GM12878 (cell line): ENCODE results near the gene PUSL1. TPM values are rescaled to one million over a fixed set of nuclear protein-coding genes. Genes with fewer than 3 reads are reported as not detected.

ENCODE experiments used
- ATAC-seq: fragments of 200-7000 bp; cut with Tn5 transposase; 3 replicates; pipeline ENCODE4 v1.9.1; 2020; ENCODE audit warnings: mild to moderate bottlenecking, moderate library complexity
- BruUV-seq: library from RNA; stranded (reverse); fragments of 400-500 nt; replicated peaks from 2 replicates; lab custom pipeline; 2021; lab: Mats Ljungman, UMichigan
- CTCF ChIA-PET: fragments of 300-600 bp; sonication (Branson Sonifier 250); formaldehyde crosslinking; extraction: SDS; loops from one replicate; lab custom pipeline; 2021; ENCODE audit warnings: inconsistent platforms; lab: Yijun Ruan, JAX
- POLR2A ChIA-PET: fragments of 350-600 bp; formaldehyde crosslinking; extraction: SDS; loops from one replicate; lab custom pipeline; 2021; ENCODE audit warnings: inconsistent platforms; lab: Charles Lee
- RAD21 ChIA-PET: fragments of 300-600 bp; sonication (Branson Sonifier 250); formaldehyde crosslinking; loops from one replicate; lab custom pipeline; 2023; ENCODE audit warnings: antibody characterized with exemption; ENCODE audit not compliant: unreplicated experiment; lab: Charles Lee
- SMC1A ChIA-PET: fragments of 300-600 bp; sonication (Branson Sonifier 250); formaldehyde crosslinking; loops from one replicate; lab custom pipeline; 2023; ENCODE audit not compliant: unreplicated experiment, uncharacterized antibody; lab: Charles Lee
- DNase-seq: peaks from one replicate; pipeline ENCODE4 v3.0.0-alpha.2; 2011; ENCODE audit warnings: low read depth, low spot score
- FAIRE-seq: peaks from 3 replicates; lab custom pipeline; 2011; peaks lifted over from hg19 to GRCh38; lab: Jason Lieb, UNC
- H2AFZ ChIP-seq: 2 replicates; pipeline ENCODE4 v1.6.0; 2011; ENCODE audit warnings: low read depth, low read length, control low read depth; ENCODE audit not compliant: control insufficient read depth
- H3K27ac ChIP-seq: 2 replicates; pipeline ENCODE4 v1.5.1; 2011; ENCODE audit warnings: control low read depth; ENCODE audit not compliant: control insufficient read depth, insufficient read depth
- H3K27me3 ChIP-seq, 2 experiments: replicated peaks in 1 of 2; 2 replicates each; pipeline versions ENCODE4 v1.6.0 to v1.6.1; 2011; ENCODE audit warnings: low read length in 1 of 2; ENCODE audit not compliant: control insufficient read depth in 2 of 2, insufficient read depth in 2 of 2
- H3K36me3 ChIP-seq, 2 experiments: 2 replicates each; pipeline ENCODE4 v1.5.1; 2011; ENCODE audit warnings: low read length in 1 of 2; ENCODE audit not compliant: control insufficient read depth in 2 of 2, insufficient read depth in 2 of 2
- H3K4me1 ChIP-seq: 2 replicates; pipeline ENCODE4 v1.6.1; 2011; ENCODE audit warnings: mild to moderate bottlenecking, low read length, moderate library complexity, mixed read lengths; ENCODE audit not compliant: control insufficient read depth, insufficient read depth
- H3K4me2 ChIP-seq: 2 replicates; pipeline ENCODE4 v1.6.0; 2011; ENCODE audit warnings: control low read depth; ENCODE audit not compliant: control insufficient read depth, insufficient read depth
- H3K4me3 ChIP-seq: fragments of 200-600 bp; sonication (generic); 2 replicates; pipeline ENCODE4 v1.5.1; 2016
- H3K79me2 ChIP-seq: 2 replicates; pipeline ENCODE4 v1.6.0; 2011; ENCODE audit warnings: low read length; ENCODE audit not compliant: control insufficient read depth, insufficient read depth
- H3K9ac ChIP-seq: 2 replicates; pipeline ENCODE4 v1.8.0; 2011; ENCODE audit warnings: low read length, control low read depth, mixed read lengths; ENCODE audit not compliant: control insufficient read depth, insufficient read depth
- H3K9me3 ChIP-seq: replicated peaks from 3 replicates; pipeline ENCODE4 v1.5.1; 2011; ENCODE audit warnings: mild to moderate bottlenecking, low read length; ENCODE audit not compliant: control insufficient read depth, insufficient read depth
- H4K20me1 ChIP-seq: 2 replicates; pipeline ENCODE4 v1.6.0; 2011; ENCODE audit not compliant: control insufficient read depth, insufficient read depth
- BHLHE40 ChIP-seq, 2 experiments: fragments of 450-650 bp in 1 of 2; IDR thresholded peaks; 2 replicates each; pipeline ENCODE4 v1.6.1; 2011 to 2017; ENCODE audit warnings: low read depth in 2 of 2, borderline replicate concordance in 1 of 2, improper control_type of control experiment in 1 of 2, low read length in 1 of 2, mild to moderate bottlenecking in 1 of 2
- CBX5 ChIP-seq: sonication (generic); IDR thresholded peaks from 2 replicates; pipeline ENCODE4 v1.6.1; 2016; ENCODE audit warnings: low read depth, moderate library complexity, mild to moderate bottlenecking, inconsistent platforms
- EGR1 ChIP-seq, 2 experiments: IDR thresholded peaks; 1 replicate in 1 of 2; 2 replicates in 1 of 2; pipeline ENCODE4 v1.6.1; 2011 to 2012; ENCODE audit warnings: low read depth in 2 of 2, low read length in 2 of 2, borderline replicate concordance in 1 of 2, mild to moderate bottlenecking in 1 of 2, moderate library complexity in 1 of 2
- FOXK2 ChIP-seq: fragments of 450-650 bp; IDR thresholded peaks from 2 replicates; pipeline ENCODE4 v1.6.1; 2017; ENCODE audit warnings: mild to moderate bottlenecking, moderate library complexity
- GATAD2B ChIP-seq: fragments of 450-650 bp; conservative IDR thresholded peaks from 2 replicates; pipeline ENCODE4 v1.6.1; 2017; ENCODE audit warnings: low read depth, mild to moderate bottlenecking, moderate library complexity
- JUNB ChIP-seq: IDR thresholded peaks from 2 replicates; pipeline ENCODE4 v1.6.1; 2016; ENCODE audit warnings: antibody characterized with exemption, mild to moderate bottlenecking
- MYB ChIP-seq: fragments of 150-350 bp; IDR thresholded peaks from 2 replicates; pipeline ENCODE4 v1.6.1; 2014; ENCODE audit warnings: mild to moderate bottlenecking, low read depth, low read length, borderline replicate concordance
- NFYB ChIP-seq: IDR thresholded peaks from 2 replicates; pipeline ENCODE4 v1.6.1; 2011; ENCODE audit warnings: low read depth, mild to moderate bottlenecking, low read length, improper control_type of control experiment, moderate library complexity; ENCODE audit not compliant: insufficient read depth
- RAD21 ChIP-seq: IDR thresholded peaks from 2 replicates; pipeline ENCODE4 v1.6.1; 2011; ENCODE audit warnings: mild to moderate bottlenecking, low read depth, low read length, moderate library complexity; ENCODE audit not compliant: insufficient read depth
- RB1 ChIP-seq: fragments of 450-650 bp; formaldehyde crosslinking; IDR thresholded peaks from 2 replicates; pipeline ENCODE4 v1.6.1; 2017; ENCODE audit warnings: mild to moderate bottlenecking, borderline replicate concordance
- WGBS: methylation state at CpG from one replicate; pipeline ENCODE4 v1.1.6; 2016; ENCODE audit warnings: low lambda C conversion rate; ENCODE audit not compliant: insufficient replicate concordance, insufficient coverage; ENCODE audit errors: missing lambda C conversion rate; 5-methylcytosine and 5-hydroxymethylcytosine counted together
- in situ Hi-C: fragments of 300-500 bp; cut with MboI; formaldehyde crosslinking; loops from 9 replicates; pipeline ENCODE4 v1.14.3; 2018; ENCODE audit warnings: mixed read lengths
- intact Hi-C: fragments of 100-400 bp; cut with micrococcal nuclease; formaldehyde crosslinking; loops from one replicate; pipeline ENCODE4 v1.14.2; 2022; ENCODE audit not compliant: unreplicated experiment
- polyA plus RNA-seq, 11 experiments: library from polyadenylated mRNA; depleted of rRNA in 4 of 11; unstranded in 6 of 11; stranded (reverse) in 5 of 11; fragments of >200 nt; fragmentation: Nextera tagmentation in 4 of 11; fragmentation: Illumina TruSeq in 1 of 11; extraction: Ambion mirVana in 4 of 11; extraction: Trizol in 1 of 11; gene quantifications; 1 replicate in 1 of 11; 2 replicates in 10 of 11; pipeline versions ENCODE4 v1.2.1 to v1.2.3, GENCODE V29; 2011 to 2016; ENCODE audit warnings: inconsistent platforms in 2 of 11, missing spikeins in 2 of 11, low read depth in 1 of 11
- total RNA-seq, 4 experiments: library from RNA; depleted of rRNA in 3 of 4; stranded (reverse); fragments of >200 nt in 3 of 4; fragmentation: Illumina TruSeq in 1 of 4; extraction: Trizol in 1 of 4; gene quantifications; 2 replicates each; pipeline versions ENCODE4 v1.2.1 to v1.2.3, GENCODE V29; 2013 to 2021
- TF ChIP-seq, protein P1 (sequence below): IDR thresholded peaks from 2 replicates; pipeline ENCODE4 v1.6.1; 2011; ENCODE audit warnings: low read depth, mild to moderate bottlenecking, low read length, moderate library complexity, borderline replicate concordance; ENCODE audit errors: extremely low read depth
- TF ChIP-seq, protein P2 (sequence below): IDR thresholded peaks from 2 replicates; pipeline ENCODE4 v1.6.1; 2011; ENCODE audit warnings: borderline replicate concordance, low read depth, mild to moderate bottlenecking, moderate library complexity, mixed read lengths, low read length; ENCODE audit not compliant: insufficient read depth; ENCODE audit errors: extremely low read length

The PUSL1 gene
- total and polyA plus RNA-seq, 10 of the 15 experiments (the other 5 are each of a cell fraction or from before 2014, with no cell fraction given): 0.16 to 28.4 (median 15.1) TPM

DNA sequence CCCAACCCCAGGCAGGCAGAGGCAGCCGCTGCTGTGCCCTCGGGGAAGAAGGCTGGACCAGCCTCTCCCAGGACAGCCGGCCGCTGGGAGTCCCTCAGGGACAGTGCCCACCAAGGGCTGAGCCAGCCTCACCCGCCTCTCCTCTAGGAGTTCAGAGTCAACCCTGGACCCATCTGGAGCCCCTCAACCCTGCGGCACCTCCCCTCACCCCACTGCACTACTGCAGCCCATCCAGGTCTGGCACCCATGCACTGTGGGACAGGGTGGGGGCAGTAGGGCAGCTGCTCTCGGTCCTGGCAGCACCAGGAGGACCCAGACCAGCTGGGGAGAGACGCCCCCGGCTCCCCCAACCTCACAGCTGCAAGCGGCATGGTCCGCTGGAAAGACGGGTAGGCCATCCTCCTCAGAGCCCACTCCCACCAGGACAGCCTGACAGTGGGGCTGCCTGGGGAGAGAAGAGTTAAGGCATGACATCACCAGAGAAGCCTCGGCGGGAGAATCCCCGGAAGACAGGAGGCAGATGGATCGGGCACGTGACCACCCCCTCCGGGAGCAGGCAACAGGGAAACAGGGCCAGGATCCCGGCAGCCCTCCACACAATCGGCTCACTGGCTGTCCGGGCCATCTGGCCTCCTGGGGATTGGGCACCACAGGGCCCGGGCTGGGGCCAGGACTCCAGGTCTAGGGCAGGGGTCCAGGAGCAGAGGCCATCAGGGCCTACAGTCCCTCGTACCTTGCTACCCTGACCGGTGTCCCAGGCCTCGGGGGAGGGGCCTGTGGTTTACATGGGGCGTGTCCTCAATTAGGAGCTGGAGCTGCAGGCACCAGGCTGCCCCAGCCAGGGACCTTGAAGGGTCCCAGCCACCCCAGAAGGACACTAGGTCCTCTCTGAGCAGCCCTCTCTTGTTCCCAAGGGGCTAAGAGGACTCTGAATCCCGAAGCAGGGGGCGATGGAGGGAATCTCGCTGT lies 3.8 kb upstream of the PUSL1 start:
- peak overlapping the region; percentile 99 for H3K4me2 ChIP-seq
- FAIRE-seq: no peak
- intact Hi-C loops: loop anchor here (5.0 kb wide), 1 partner anchor 187 kb away; the partner anchor contains the start of gene C1orf159

More for the DNA sequence above, 3.8 kb upstream of the PUSL1 start:
- Histone ChIP-seq H3K36me3 (no peaks in the 10 kb centered on the region), H3K4me1 (peaks cover 27% of the 10 kb centered on the region), H3K4me3 (peak overlapping the region; percentile 84; the same call in 1 of the 2 replicates), H2AFZ (peak overlapping the region; percentile 83), H3K9ac (peak overlapping the region; percentile 73; the same call in 1 of the 2 replicates), H3K79me2 (peaks cover 25% of the 10 kb centered on the region), H4K20me1 (no peaks in the 10 kb centered on the region), H3K9me3 (no peaks in the 10 kb centered on the region), H3K27ac (peak overlapping the region; percentile 82; the same call in 1 of the 2 replicates), H3K27me3 (no peaks in the 10 kb centered on the region)
- TF ChIP-seq RB1: no peak
- TF ChIP-seq, protein P1, sequence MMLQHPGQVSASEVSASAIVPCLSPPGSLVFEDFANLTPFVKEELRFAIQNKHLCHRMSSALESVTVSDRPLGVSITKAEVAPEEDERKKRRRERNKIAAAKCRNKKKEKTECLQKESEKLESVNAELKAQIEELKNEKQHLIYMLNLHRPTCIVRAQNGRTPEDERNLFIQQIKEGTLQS: no peak
- TF ChIP-seq NFYB: no peak
- no peak for TF ChIP-seq EGR1 (IDR thresholded peaks at IDR 0.05; ENCODE audit: borderline replicate concordance in 1 of 2, low read depth in 2 of 2, low read length in 2 of 2)
- TF ChIP-seq BHLHE40 (IDR thresholded peaks at IDR 0.05; ENCODE audit: borderline replicate concordance in 1 of 2, low read depth in 2 of 2, low read length in 1 of 2): peak in 1 of 2 experiments; percentile 72; a peak in 2 of 4 replicates
- TF ChIP-seq FOXK2: no peak
- TF ChIP-seq, protein P2, sequence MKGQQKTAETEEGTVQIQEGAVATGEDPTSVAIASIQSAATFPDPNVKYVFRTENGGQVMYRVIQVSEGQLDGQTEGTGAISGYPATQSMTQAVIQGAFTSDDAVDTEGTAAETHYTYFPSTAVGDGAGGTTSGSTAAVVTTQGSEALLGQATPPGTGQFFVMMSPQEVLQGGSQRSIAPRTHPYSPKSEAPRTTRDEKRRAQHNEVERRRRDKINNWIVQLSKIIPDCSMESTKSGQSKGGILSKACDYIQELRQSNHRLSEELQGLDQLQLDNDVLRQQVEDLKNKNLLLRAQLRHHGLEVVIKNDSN: peak; percentile 56
- no peak for TF ChIP-seq CBX5
- TF ChIP-seq GATAD2B: no peak
- TF ChIP-seq JUNB: no peak
- TF ChIP-seq RAD21: no peak
- no peak for TF ChIP-seq MYB
- POLR2A ChIA-PET: interaction anchor here (0.9 kb wide), 1 partner anchor 320 kb away, joined by 3 read pairs; no protein-coding TSS in a partner anchor
- in situ Hi-C loops: no loop called here
- CTCF ChIA-PET: interaction anchor here (0.7 to 1.5 kb wide), 7 partner anchors 20 to 212 kb away, joined by 3 to 8 read pairs (median 3); no protein-coding TSS in a partner anchor
- RAD21 ChIA-PET: interaction anchor here (0.8 to 1.2 kb wide), 8 partner anchors 13 to 273 kb away, joined by 3 to 5 read pairs (median 4); partner anchors contain the start of gene AURKAIP1
- WGBS: 50% methylated on average over 28 of the region's 29 CpGs
- no TSS peak for BruUV-seq
- ATAC-seq (no peak), DNase-seq (no peak)
- SMC1A ChIA-PET: interaction anchor here (0.7 to 1.2 kb wide), 3 partner anchors 13 to 136 kb away, joined by 3 to 5 read pairs (median 3); no protein-coding TSS in a partner anchor
